H1 (cell line): ENCODE results near the gene RPS6KA5. TPM values are rescaled to one million over a fixed set of nuclear protein-coding genes. Genes with fewer than 3 reads are reported as not detected.

Source experiments
- CEBPB ChIP-seq: IDR thresholded peaks from 2 replicates; pipeline ENCODE4 v1.6.1; 2012; ENCODE audit warnings: low read depth, low read length
- CHD2 ChIP-seq: IDR thresholded peaks from 2 replicates; pipeline ENCODE4 v1.6.1; 2012; ENCODE audit warnings: low read length, improper control_type of control experiment
- CREB1 ChIP-seq: IDR thresholded peaks from 2 replicates; pipeline ENCODE4 v1.6.1; 2012; ENCODE audit warnings: inconsistent platforms
- E2F6 ChIP-seq: IDR thresholded peaks from 2 replicates; pipeline ENCODE4 v1.6.1; 2012; ENCODE audit warnings: inconsistent platforms
- GTF2F1 ChIP-seq: IDR thresholded peaks from 2 replicates; pipeline ENCODE4 v1.6.1; 2012; ENCODE audit warnings: low read depth, low read length, improper control_type of control experiment, borderline replicate concordance
- MAX ChIP-seq: IDR thresholded peaks from 2 replicates; pipeline ENCODE4 v1.6.1; 2012; ENCODE audit warnings: inconsistent platforms
- NRF1 ChIP-seq: IDR thresholded peaks from 2 replicates; pipeline ENCODE4 v1.6.1; 2011; ENCODE audit warnings: mild to moderate bottlenecking, low read depth, low read length, improper control_type of control experiment
- RFX5 ChIP-seq: IDR thresholded peaks from 2 replicates; pipeline ENCODE4 v1.6.1; 2011; ENCODE audit warnings: low read depth, low read length, improper control_type of control experiment, borderline replicate concordance
- polyA plus RNA-seq, 7 experiments: library from polyadenylated mRNA; depleted of rRNA in 3 of 7; stranded (reverse) in 5 of 7; unstranded in 2 of 7; fragments of >200 nt in 5 of 7; fragments of 200-250 nt in 2 of 7; gene quantifications; 1 replicate in 5 of 7; 2 replicates in 1 of 7; 4 replicates in 1 of 7; pipeline versions ENCODE4 v1.2.1 to v1.2.3, GENCODE V29; 2011 to 2013; ENCODE audit warnings: missing spikeins in 2 of 7, mixed read lengths in 2 of 7
- total RNA-seq: library from RNA; stranded (reverse); fragmentation: NEBNext Ultra II Directional; extraction: Animal tissue kit (Norgen Biotek cat#: 25700); gene quantifications from 2 replicates; pipeline ENCODE4 v1.2.1, GENCODE V29; 2021

The RPS6KA5 gene
- total and polyA plus RNA-seq, 2 of the 8 experiments (the other 6 are each of a cell fraction or from before 2014, with no cell fraction given) = 0.85 to 3.1 TPM

- TF ChIP-seq MAX (no peak), E2F6 (no peak), NRF1 (no peak), RFX5 (no peak), CREB1 (no peak), GTF2F1 (no peak), CHD2 (no peak), CEBPB (no peak)
Observed at GRCh38 chr14:90922141-90922540, 138.3 kb downstream of the RPS6KA5 start (continued).
